Endothelial cell of umbilical vein (primary cell): ENCODE measurements around the gene HTR2C. TPM values are rescaled to one million over a fixed set of nuclear protein-coding genes. Genes with fewer than 3 reads are reported as not detected.

Experiments used
- BruUV-seq: library from RNA; stranded (reverse); fragments of 400-500 nt; replicated peaks from 2 replicates; lab custom pipeline; 2021; lab: Mats Ljungman, UMichigan
- CTCF ChIA-PET: fragments of 300-600, 350-600 bp; sonication (Branson Sonifier 250); formaldehyde crosslinking; loops from one replicate; lab custom pipeline; 2021; ENCODE audit warnings: antibody characterized with exemption, inconsistent platforms; lab: Charles Lee
- POLR2A ChIA-PET: fragments of 300-600, 350-600 bp; sonication (Branson Sonifier 250); formaldehyde crosslinking; loops from one replicate; lab custom pipeline; 2021; ENCODE audit warnings: antibody characterized with exemption, inconsistent platforms; lab: Charles Lee
- DNase-seq: peaks from one replicate; pipeline ENCODE4 v3.0.0-alpha.2; 2011; ENCODE audit warnings: low read depth, low spot score
- FAIRE-seq: peaks from 2 replicates; lab custom pipeline; 2011; peaks lifted over from hg19 to GRCh38; lab: Jason Lieb, UNC
- H2AFZ ChIP-seq: 2 replicates; pipeline ENCODE4 v1.6.0; 2012; ENCODE audit warnings: low read depth, low read length, control low read depth, inconsistent platforms
- H3K27ac ChIP-seq: 2 replicates; pipeline ENCODE4 v1.5.1; 2011; ENCODE audit warnings: low read depth, mild to moderate bottlenecking, control low read depth, low read length, moderate library complexity; ENCODE audit not compliant: insufficient read depth
- H3K27me3 ChIP-seq, 2 experiments: 2 replicates each; pipeline versions ENCODE4 v1.6.0 to v1.6.1; 2011; ENCODE audit warnings: low read length in 2 of 2, mixed read lengths in 1 of 2; ENCODE audit not compliant: control insufficient read depth in 2 of 2, insufficient read depth in 2 of 2
- H3K36me3 ChIP-seq, 2 experiments: 2 replicates in 1 of 2; 3 replicates in 1 of 2; pipeline ENCODE4 v1.5.1; 2011; ENCODE audit warnings: low read length in 2 of 2, mild to moderate bottlenecking in 1 of 2, moderate library complexity in 1 of 2; ENCODE audit not compliant: control insufficient read depth in 2 of 2, insufficient read depth in 2 of 2; ENCODE audit errors: extremely low read depth in 1 of 2
- H3K4me1 ChIP-seq: 3 replicates; pipeline ENCODE4 v1.5.1; 2011; ENCODE audit warnings: mild to moderate bottlenecking, low read length; ENCODE audit not compliant: control insufficient read depth, insufficient read depth; ENCODE audit errors: extremely low read depth
- H3K4me2 ChIP-seq: 2 replicates; pipeline ENCODE4 v1.6.1; 2011; ENCODE audit warnings: low read length, control low read depth, mixed read lengths; ENCODE audit not compliant: insufficient read depth
- H3K4me3 ChIP-seq, 3 experiments: fragments of 200-600 bp in 1 of 3; sonication (generic), shearing (Covaris generic) in 1 of 3; replicated peaks in 1 of 3; 2 replicates each; pipeline ENCODE4 v1.5.1; 2011 to 2016; ENCODE audit warnings: control low read depth in 3 of 3, low read length in 3 of 3, mild to moderate bottlenecking in 2 of 3, inconsistent platforms in 1 of 3, low read depth in 1 of 3, moderate library complexity in 1 of 3; ENCODE audit not compliant: insufficient read depth in 1 of 3
- H3K79me2 ChIP-seq: 2 replicates; pipeline ENCODE4 v1.6.0; 2012; ENCODE audit warnings: low read length, inconsistent platforms; ENCODE audit not compliant: control insufficient read depth, insufficient read depth
- H3K9ac ChIP-seq: replicated peaks from 2 replicates; pipeline ENCODE3; 2011; ENCODE audit warnings: low read length, control low read depth; ENCODE audit not compliant: insufficient read depth; ENCODE audit errors: extremely low read depth
- H3K9me1 ChIP-seq: replicated peaks from 3 replicates; pipeline ENCODE4 v1.6.0; 2011; ENCODE audit warnings: mild to moderate bottlenecking, low read length; ENCODE audit not compliant: control insufficient read depth, insufficient read depth; ENCODE audit errors: extremely low read depth
- H3K9me3 ChIP-seq: replicated peaks from 2 replicates; pipeline ENCODE4 v1.5.1; 2012; ENCODE audit warnings: low read length, inconsistent platforms; ENCODE audit not compliant: control insufficient read depth, insufficient read depth
- H4K20me1 ChIP-seq: replicated peaks from 2 replicates; pipeline ENCODE3; 2011; ENCODE audit warnings: mild to moderate bottlenecking, low read length; ENCODE audit not compliant: control insufficient read depth, insufficient read depth; ENCODE audit errors: extremely low read depth
- CTCF ChIP-seq, 2 donors: IDR thresholded peaks; 1 replicate in 1 of 2; 2 replicates in 1 of 2; pipeline ENCODE4 v1.5.1; 2011; ENCODE audit warnings: low read length in 2 of 2, mild to moderate bottlenecking in 2 of 2, moderate library complexity in 2 of 2, control low read depth in 1 of 2, inconsistent platforms in 1 of 2, low read depth in 1 of 2; ENCODE audit not compliant: insufficient read depth in 1 of 2; ENCODE audit errors: extremely low read depth in 1 of 2
- EZH2 ChIP-seq: IDR thresholded peaks from 2 replicates; pipeline ENCODE4 v1.6.1; 2012; ENCODE audit warnings: borderline replicate concordance, low read depth, mild to moderate bottlenecking, moderate library complexity, low read length, inconsistent platforms; ENCODE audit not compliant: severe bottlenecking
- FOS ChIP-seq: IDR thresholded peaks from 2 replicates; pipeline ENCODE4 v1.6.1; 2011; ENCODE audit warnings: mild to moderate bottlenecking, low read length, moderate library complexity, borderline replicate concordance; ENCODE audit not compliant: insufficient read depth
- GATA2 ChIP-seq: IDR thresholded peaks from 2 replicates; pipeline ENCODE4 v1.7.0; 2011; ENCODE audit warnings: low read depth, mild to moderate bottlenecking, moderate library complexity, mixed read lengths, low read length; ENCODE audit not compliant: insufficient read length, insufficient read depth
- JUN ChIP-seq: IDR thresholded peaks from 2 replicates; pipeline ENCODE4 v1.6.1; 2011; ENCODE audit warnings: borderline replicate concordance, low read depth; ENCODE audit not compliant: insufficient read length, insufficient read depth
- MAX ChIP-seq: IDR thresholded peaks from 2 replicates; pipeline ENCODE4 v1.6.1; 2011; ENCODE audit not compliant: insufficient read depth, insufficient read length
- MYC ChIP-seq: IDR thresholded peaks from one replicate; pipeline ENCODE4 v1.6.1; 2011; ENCODE audit warnings: mild to moderate bottlenecking, low read depth, low read length
- POLR2A ChIP-seq: IDR thresholded peaks from 2 replicates; pipeline ENCODE4 v1.6.1; 2012; ENCODE audit warnings: low read depth, mild to moderate bottlenecking, control low read depth, low read length
- POLR2AphosphoS5 ChIP-seq: IDR thresholded peaks from 2 replicates; pipeline ENCODE4 v1.6.1; 2012; ENCODE audit warnings: low read depth, mild to moderate bottlenecking, control low read depth, low read length, moderate library complexity; ENCODE audit not compliant: insufficient read depth
- dilution Hi-C: fragments of 300-500 bp; cut with MboI; formaldehyde crosslinking; loops from one replicate; pipeline ENCODE4 v1.15.0; 2019; ENCODE audit warnings: low sequenced_read_pairs; ENCODE audit not compliant: extremely low pct_ligation_motif_present
- intact Hi-C: fragments of 100-400 bp; cut with micrococcal nuclease; formaldehyde crosslinking; loops from one replicate; pipeline ENCODE4 v1.10.0; 2022
- polyA plus RNA-seq, 4 experiments: library from polyadenylated mRNA; depleted of rRNA in 3 of 4; stranded (reverse) in 3 of 4; unstranded in 1 of 4; fragments of >200 nt; gene quantifications; 2 replicates each; pipeline versions ENCODE4 v1.2.1 to v1.2.3, GENCODE V29; 2011 to 2012; ENCODE audit warnings: missing spikeins in 1 of 4
- total RNA-seq: library from RNA; stranded (reverse); gene quantifications from 2 replicates; pipeline ENCODE4 v1.2.3, GENCODE V29; 2021

Gene HTR2C
- total and polyA plus RNA-seq, 2 donors (not counting 3 experiments of a cell fraction or from before 2014, with no cell fraction given) = not detected

GRCh38 chrX:114715096-114715495 is 131.2 kb downstream of the HTR2C start:
- Histone ChIP-seq H3K4me3 (no peak overlapping the region), H3K9me3 (no peaks in the 10 kb centered on the region), H3K27ac (no peak overlapping the region), H3K9me1 (no peaks in the 10 kb centered on the region), H4K20me1 (no peaks in the 10 kb centered on the region), H3K36me3 (no peaks in the 10 kb centered on the region), H3K4me2 (no peak overlapping the region), H3K27me3 (no peaks in the 10 kb centered on the region), H3K4me1 (no peaks in the 10 kb centered on the region), H3K9ac (no peak overlapping the region), H2AFZ (no peak overlapping the region), H3K79me2 (no peaks in the 10 kb centered on the region)
- BruUV-seq = no TSS peak
- intact Hi-C loops = loop anchor here (5.0 kb wide), 1 partner anchor 788 kb away; no protein-coding TSS in a partner anchor
- FAIRE-seq (no peak), DNase-seq (no peak)
- dilution Hi-C loops = no loop called here
- ChIA-PET CTCF (interaction anchor here (1.0 kb wide), 1 partner anchor 89 kb away, joined by 3 read pairs; no protein-coding TSS in a partner anchor), POLR2A (no interaction called here)
- no peak for TF ChIP-seq POLR2A
- TF ChIP-seq MYC = no peak
- TF ChIP-seq MAX = no peak
- no peak for TF ChIP-seq EZH2
- no peak for TF ChIP-seq GATA2
- TF ChIP-seq FOS = no peak
- no peak for TF ChIP-seq CTCF (IDR thresholded peaks at IDR 0.05; ENCODE audit: extremely low read depth in 1 of 2, insufficient read depth in 1 of 2, low read depth in 1 of 2, low read length in 2 of 2)
- TF ChIP-seq POLR2AphosphoS5 = no peak
- no peak for TF ChIP-seq JUN
